Smooth muscle cell (in vitro differentiated cells): ENCODE measurements around the gene LIPA. TPM values are rescaled to one million over a fixed set of nuclear protein-coding genes. Genes with fewer than 3 reads are reported as not detected.

Experiments
- DNase-seq: peaks from one replicate; lab custom pipeline; 2025; ENCODE audit not compliant: unreplicated experiment; lab: John Stamatoyannopoulos, UW
- H2AFZ ChIP-seq: fragments of 200-600 bp; sonication (generic); 2 replicates; pipeline ENCODE4 v1.6.0; 2016; ENCODE audit warnings: antibody characterized with exemption, low read depth, mild to moderate bottlenecking
- H3F3A ChIP-seq: fragments of 200-600 bp; sonication (generic); 2 replicates; pipeline ENCODE4 v1.6.0; 2017; ENCODE audit warnings: antibody characterized with exemption, low read depth
- H3K27ac ChIP-seq: fragments of 200-600 bp; sonication (generic); 2 replicates; pipeline ENCODE4 v1.5.1; 2016; ENCODE audit warnings: low read depth, mild to moderate bottlenecking
- H3K27me3 ChIP-seq: fragments of 200-600 bp; sonication (generic); 2 replicates; pipeline ENCODE4 v1.6.1; 2016; ENCODE audit warnings: low read depth, mild to moderate bottlenecking
- H3K36me3 ChIP-seq: fragments of 200-600 bp; sonication (generic); 2 replicates; pipeline ENCODE4 v1.5.1; 2016; ENCODE audit warnings: low read depth
- H3K4me1 ChIP-seq: fragments of 200-600 bp; sonication (generic); 2 replicates; pipeline ENCODE4 v1.5.1; 2016; ENCODE audit warnings: low read depth
- H3K4me2 ChIP-seq: fragments of 200-600 bp; sonication (generic); 2 replicates; pipeline ENCODE4 v1.6.0; 2016; ENCODE audit warnings: mild to moderate bottlenecking
- H3K4me3 ChIP-seq: fragments of 200-600 bp; sonication (generic); 2 replicates; pipeline ENCODE4 v1.5.1; 2016; ENCODE audit warnings: mild to moderate bottlenecking
- H3K79me2 ChIP-seq: fragments of 200-600 bp; sonication (generic); 2 replicates; pipeline ENCODE4 v1.6.0; 2016; ENCODE audit warnings: low read depth, mild to moderate bottlenecking
- H3K9ac ChIP-seq: fragments of 200-600 bp; sonication (generic); 2 replicates; pipeline ENCODE4 v1.6.0; 2016; ENCODE audit warnings: low read depth
- H3K9me3 ChIP-seq: fragments of 200-600 bp; sonication (generic); replicated peaks from 2 replicates; pipeline ENCODE4 v1.5.1; 2016; ENCODE audit warnings: low read depth
- H4K20me1 ChIP-seq: fragments of 200-600 bp; sonication (generic); 2 replicates; pipeline ENCODE4 v1.6.0; 2016; ENCODE audit warnings: low read depth
- CTCF ChIP-seq: fragments of 200-600 bp; sonication (generic); IDR thresholded peaks from 2 replicates; pipeline ENCODE4 v1.5.1; 2017; ENCODE audit warnings: borderline replicate concordance, mild to moderate bottlenecking, antibody characterized with exemption; ENCODE audit not compliant: insufficient read depth, poor library complexity, severe bottlenecking
- WGBS: methylation state at CpG from one replicate; pipeline ENCODE4 v1.1.7; 2016; ENCODE audit warnings: low lambda C conversion rate; 5-methylcytosine and 5-hydroxymethylcytosine counted together
- polyA plus RNA-seq: library from polyadenylated mRNA; unstranded; fragments of >200 nt; fragmentation: Nextera tagmentation; extraction: Ambion mirVana; gene quantifications from 2 replicates; pipeline ENCODE4 v1.2.1, GENCODE V29; 2016
- total RNA-seq: library from RNA; depleted of rRNA; stranded (reverse); fragments of >200 nt; gene quantifications from 2 replicates; pipeline ENCODE4 v1.2.3, GENCODE V29; 2014

Gene LIPA
- total and polyA plus RNA-seq, 2 experiments from 2014 or later: 27.1 to 34.4 TPM

- WGBS: 77% methylated on average over 12 of the region's 12 CpGs
- Histone ChIP-seq H2AFZ (no peak overlapping the region), H3K4me1 (no peaks in the 10 kb centered on the region), H3K27ac (no peak overlapping the region), H3K36me3 (no peaks in the 10 kb centered on the region), H3K27me3 (no peaks in the 10 kb centered on the region), H3K9me3 (no peaks in the 10 kb centered on the region), H3K9ac (no peak overlapping the region), H4K20me1 (no peaks in the 10 kb centered on the region), H3F3A (no peaks in the 10 kb centered on the region), H3K79me2 (no peaks in the 10 kb centered on the region), H3K4me3 (no peak overlapping the region), H3K4me2 (no peak overlapping the region)
- TF ChIP-seq CTCF: no peak
- no peak for DNase-seq
These were observed 16.3 kb downstream of the LIPA start for GRCh38 chr10:89235073-89235798.

- H3K4me3 ChIP-seq: no peak overlapping the region
- 97% methylated on average over 2 of the region's 2 CpGs for whole genome bisulfite sequencing
- H3K4me1 ChIP-seq: no peaks in the 10 kb centered on the region
- DNase-seq: no peak
- no peak overlapping the region for H3K9ac ChIP-seq
- no peak overlapping the region for H3K4me2 ChIP-seq
- H3F3A ChIP-seq: no peaks in the 10 kb centered on the region
- no peaks in the 10 kb centered on the region for H3K79me2 ChIP-seq
- H3K9me3 ChIP-seq: no peaks in the 10 kb centered on the region
- no peaks in the 10 kb centered on the region for H4K20me1 ChIP-seq
- H3K36me3 ChIP-seq: no peaks in the 10 kb centered on the region
- no peak overlapping the region for H2AFZ ChIP-seq
- H3K27ac ChIP-seq: no peak overlapping the region
- TF ChIP-seq CTCF: no peak
- H3K27me3 ChIP-seq: no peaks in the 10 kb centered on the region
These were observed 18.5 kb downstream of the LIPA start for GRCh38 chr10:89233033-89233432.

- Histone ChIP-seq H3K4me1 (no peaks in the 10 kb centered on the region), H4K20me1 (no peaks in the 10 kb centered on the region), H3K4me3 (no peak overlapping the region), H3K27ac (no peak overlapping the region), H3K9ac (no peak overlapping the region), H2AFZ (no peak overlapping the region), H3K9me3 (no peaks in the 10 kb centered on the region), H3K79me2 (no peaks in the 10 kb centered on the region), H3K4me2 (no peak overlapping the region), H3K27me3 (no peaks in the 10 kb centered on the region), H3F3A (no peaks in the 10 kb centered on the region), H3K36me3 (no peaks in the 10 kb centered on the region)
- no peak for TF ChIP-seq CTCF
- no peak for DNase-seq
These were observed 22.6 kb downstream of the LIPA start for GRCh38 chr10:89228962-89229361.

GRCh38 chr10:89228146-89228545 is 23.4 kb downstream of the LIPA start:
- no peaks in the 10 kb centered on the region for H3F3A ChIP-seq
- no peak overlapping the region for H3K9ac ChIP-seq
- H3K79me2 ChIP-seq: no peaks in the 10 kb centered on the region
- no peak overlapping the region for H3K4me3 ChIP-seq
- no peaks in the 10 kb centered on the region for H4K20me1 ChIP-seq
- DNase-seq: no peak
- H3K27ac ChIP-seq: no peak overlapping the region
- H3K4me2 ChIP-seq: no peak overlapping the region
- WGBS: 99% methylated on average over 3 of the region's 3 CpGs
- no peaks in the 10 kb centered on the region for H3K27me3 ChIP-seq
- no peaks in the 10 kb centered on the region for H3K4me1 ChIP-seq
- H2AFZ ChIP-seq: no peak overlapping the region
- TF ChIP-seq CTCF: no peak
- no peaks in the 10 kb centered on the region for H3K9me3 ChIP-seq
- H3K36me3 ChIP-seq: no peaks in the 10 kb centered on the region
